Omental fat pad (tissue), 4 donors: ENCODE results near the gene ZFAND5. TPM values are rescaled to one million over a fixed set of nuclear protein-coding genes. Genes with fewer than 3 reads are reported as not detected.

Experiments used
- ATAC-seq: fragments of 150-250 bp; one replicate; pipeline ENCODE4 v1.9.1; 2016; ENCODE audit warnings: mild to moderate bottlenecking, moderate library complexity; ENCODE audit not compliant: low FRiP score
- DNase-seq: peaks from one replicate; pipeline ENCODE4 v3.0.0-alpha.2; 2019; ENCODE audit warnings: low spot score
- total RNA-seq, 4 donors: library from RNA; depleted of rRNA; stranded (reverse); fragments of >200 nt; gene quantifications; one replicate each; pipeline ENCODE4 v1.1.0, GENCODE V29; 2016
- TF ChIP-seq, protein P1 (sequence below), 3 donors: fragments of 450-650 bp; IDR thresholded peaks; one replicate each; pipeline ENCODE4 v1.5.1; 2016 to 2017; ENCODE audit warnings: antibody characterized with exemption in 3 of 3, mild to moderate bottlenecking in 3 of 3, moderate library complexity in 2 of 3

ZFAND5 gene
- 100 to 1,000 TPM; 251 to 647 (median 378) TPM for total RNA-seq

- ATAC-seq (peak; percentile 95), DNase-seq (peak; percentile 93)
- TF ChIP-seq, protein P1, sequence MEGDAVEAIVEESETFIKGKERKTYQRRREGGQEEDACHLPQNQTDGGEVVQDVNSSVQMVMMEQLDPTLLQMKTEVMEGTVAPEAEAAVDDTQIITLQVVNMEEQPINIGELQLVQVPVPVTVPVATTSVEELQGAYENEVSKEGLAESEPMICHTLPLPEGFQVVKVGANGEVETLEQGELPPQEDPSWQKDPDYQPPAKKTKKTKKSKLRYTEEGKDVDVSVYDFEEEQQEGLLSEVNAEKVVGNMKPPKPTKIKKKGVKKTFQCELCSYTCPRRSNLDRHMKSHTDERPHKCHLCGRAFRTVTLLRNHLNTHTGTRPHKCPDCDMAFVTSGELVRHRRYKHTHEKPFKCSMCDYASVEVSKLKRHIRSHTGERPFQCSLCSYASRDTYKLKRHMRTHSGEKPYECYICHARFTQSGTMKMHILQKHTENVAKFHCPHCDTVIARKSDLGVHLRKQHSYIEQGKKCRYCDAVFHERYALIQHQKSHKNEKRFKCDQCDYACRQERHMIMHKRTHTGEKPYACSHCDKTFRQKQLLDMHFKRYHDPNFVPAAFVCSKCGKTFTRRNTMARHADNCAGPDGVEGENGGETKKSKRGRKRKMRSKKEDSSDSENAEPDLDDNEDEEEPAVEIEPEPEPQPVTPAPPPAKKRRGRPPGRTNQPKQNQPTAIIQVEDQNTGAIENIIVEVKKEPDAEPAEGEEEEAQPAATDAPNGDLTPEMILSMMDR (IDR thresholded peaks at IDR 0.05), result no peak
These were observed at the start of gene ZFAND5 for GRCh38 chr9:72364679-72365524. TSS of gene ZFAND5 (minus strand) at chr9:72365208. CDS start at chr9:72360778, 4,430 bp downstream.

DNA sequence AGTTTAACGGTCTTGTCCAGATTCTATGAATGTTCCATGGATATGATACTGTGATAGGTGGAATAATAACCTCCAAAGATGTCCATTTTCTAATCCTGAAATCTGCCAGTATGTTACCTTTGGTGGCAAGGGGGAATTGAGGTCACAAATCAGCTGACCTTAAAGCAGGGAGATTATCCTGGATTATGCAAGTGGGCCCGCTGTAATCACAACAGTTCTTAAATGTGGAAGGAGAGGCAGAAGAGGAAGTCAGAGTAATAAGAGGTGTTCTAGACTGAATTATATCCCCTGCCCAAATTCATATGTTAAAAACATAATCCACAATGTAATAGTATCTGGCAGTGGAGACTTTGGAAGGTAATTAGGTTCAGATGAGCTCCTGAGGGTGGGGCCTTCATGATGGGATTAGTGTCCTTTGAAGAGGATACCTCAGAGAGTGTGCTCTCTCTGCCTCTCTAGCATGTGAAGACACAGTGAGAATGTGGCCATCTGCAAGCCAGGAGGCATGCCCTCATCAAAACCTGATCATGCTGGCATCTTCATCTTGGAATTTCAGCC is 47.6 kb upstream of the ZFAND5 start:
- ATAC-seq (no peak), DNase-seq (no peak)
- TF ChIP-seq, protein P1 (IDR thresholded peaks at IDR 0.05), result no peak

DNA sequence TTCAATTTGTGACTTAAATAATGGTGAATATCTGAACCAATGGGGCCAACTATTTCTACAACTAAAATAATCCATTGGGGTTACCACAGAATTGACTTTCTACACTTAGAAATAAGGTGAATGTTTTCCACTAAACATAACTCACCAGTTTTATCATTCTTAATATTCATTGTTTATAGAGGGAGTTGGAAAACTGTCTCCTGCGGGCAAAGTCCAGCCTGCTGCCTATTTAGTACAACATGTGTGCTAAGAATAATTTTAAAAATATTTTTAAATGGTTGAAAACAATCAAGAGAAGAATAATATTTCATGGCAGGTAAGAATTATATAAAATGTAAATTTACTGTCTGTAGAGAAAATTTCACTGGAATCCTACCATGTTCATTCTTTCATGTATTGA is 45.2 kb upstream of the ZFAND5 start:
- ATAC-seq (no peak), DNase-seq (no peak)
- TF ChIP-seq, protein P1 (IDR thresholded peaks at IDR 0.05), result no peak

GRCh38 chr9:72407114-72407513 is 42.1 kb upstream of the ZFAND5 start:
- DNase-seq (no peak), ATAC-seq (no peak)
- TF ChIP-seq, protein P1 (IDR thresholded peaks at IDR 0.05), result no peak

- ATAC-seq, result no peak
- DNase-seq, result no peak
- TF ChIP-seq, protein P1 (IDR thresholded peaks at IDR 0.05), result no peak
These were observed 37.7 kb upstream of the ZFAND5 start for GRCh38 chr9:72402744-72403143.

DNA sequence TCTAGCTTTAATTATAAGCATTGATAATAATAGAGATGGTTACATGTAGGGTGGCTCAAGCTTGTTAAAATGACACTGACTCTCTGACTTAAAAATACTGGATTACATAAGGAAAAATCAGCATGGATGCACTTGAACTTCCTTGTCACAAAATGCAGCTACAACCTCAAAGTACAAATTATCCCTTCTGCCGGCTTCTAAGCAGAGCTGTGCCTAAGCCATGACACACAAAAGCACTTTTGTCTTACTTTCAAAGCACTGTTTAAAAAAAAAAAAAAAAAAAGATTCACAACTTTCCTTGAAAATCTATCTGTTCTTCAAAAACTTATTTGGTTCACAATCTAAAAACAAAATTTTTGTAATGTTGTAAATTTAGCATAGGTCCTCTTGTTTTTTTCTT is 36.4 kb upstream of the ZFAND5 start:
- ATAC-seq (no peak), DNase-seq (no peak)
- TF ChIP-seq, protein P1 (IDR thresholded peaks at IDR 0.05), result no peak

DNA sequence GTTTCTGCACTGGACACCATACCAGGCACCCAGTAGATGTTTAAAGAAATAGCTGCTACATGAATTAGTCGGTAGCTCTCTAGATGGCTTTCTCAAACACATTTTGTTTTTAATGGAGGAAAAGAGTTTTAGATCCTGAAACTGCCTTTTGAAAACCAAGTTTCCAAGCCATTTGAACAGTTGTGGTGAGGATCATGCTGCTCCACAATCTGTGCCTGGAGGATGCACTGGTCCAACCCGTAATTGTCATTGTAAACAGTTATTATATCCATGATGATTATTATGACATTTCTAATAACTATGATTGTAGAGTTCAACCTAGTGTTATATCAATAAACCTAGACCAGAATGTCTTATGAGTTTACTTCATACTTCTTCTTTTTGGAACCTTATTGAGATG is 35.9 kb upstream of the ZFAND5 start:
- ATAC-seq, result no peak
- TF ChIP-seq, protein P1 (IDR thresholded peaks at IDR 0.05), result no peak
- no peak for DNase-seq
